SK-N-SH treated with all-trans-retinoic acid at 6 μM for 48 hours (cell line): ENCODE results near the gene RBMS1.

Experiments used
- ATAC-seq: fragments of 200-7000 bp; cut with Tn5 transposase; 3 replicates; pipeline ENCODE4 v1.9.1; 2020; ENCODE audit warnings: mild to moderate bottlenecking, moderate library complexity
- ARNTL ChIP-seq: fragments of 450-650 bp; formaldehyde crosslinking; IDR thresholded peaks from 2 replicates; pipeline ENCODE4 v1.5.0; 2020; ENCODE audit warnings: low read depth, mild to moderate bottlenecking, moderate library complexity, borderline replicate concordance
- CSDC2 ChIP-seq: fragments of 250-450 bp; sonication (Bioruptor Pico); IDR thresholded peaks from 2 replicates; pipeline ENCODE4 v1.5.0; 2020; ENCODE audit warnings: mild to moderate bottlenecking, moderate library complexity
- ESRRG ChIP-seq: fragments of 250-450 bp; sonication (Bioruptor Pico); IDR thresholded peaks from 2 replicates; pipeline ENCODE4 v1.6.1; 2021; ENCODE audit warnings: mild to moderate bottlenecking
- GLIS3 ChIP-seq: fragments of 250-450 bp; sonication (Bioruptor Pico); IDR thresholded peaks from 2 replicates; pipeline ENCODE4 v1.5.0; 2020; ENCODE audit warnings: mild to moderate bottlenecking, moderate library complexity
- ISL1 ChIP-seq: fragments of 250-450 bp; sonication (Bioruptor Pico); IDR thresholded peaks from 2 replicates; pipeline ENCODE4 v2.1.2; 2022; ENCODE audit warnings: mild to moderate bottlenecking, moderate library complexity
- OSR1 ChIP-seq: fragments of 250-450 bp; sonication (Bioruptor Pico); IDR thresholded peaks from 2 replicates; pipeline ENCODE4 v1.8.0; 2022; ENCODE audit warnings: moderate library complexity, mild to moderate bottlenecking, inconsistent platforms
- PPARA ChIP-seq: fragments of 250-450 bp; sonication (Bioruptor Pico); IDR thresholded peaks from 2 replicates; pipeline ENCODE4 v1.5.0; 2020; ENCODE audit warnings: mild to moderate bottlenecking, borderline replicate concordance
- RARB ChIP-seq: fragments of 250-450 bp; sonication (Bioruptor Pico); IDR thresholded peaks from 2 replicates; pipeline ENCODE4 v1.8.0; 2021; ENCODE audit warnings: mild to moderate bottlenecking, moderate library complexity
- SNAI2 ChIP-seq: fragments of 250-450 bp; sonication (Bioruptor Pico); IDR thresholded peaks from 2 replicates; pipeline ENCODE4 v1.5.0; 2020; ENCODE audit warnings: mild to moderate bottlenecking, moderate library complexity
- TCF4 ChIP-seq: fragments of 250-450 bp; sonication (Bioruptor Pico); IDR thresholded peaks from 2 replicates; pipeline ENCODE4 v1.8.0; 2021; ENCODE audit warnings: mild to moderate bottlenecking, moderate library complexity, borderline replicate concordance
- TOX ChIP-seq: fragments of 250-450 bp; sonication (Bioruptor Pico); IDR thresholded peaks from 2 replicates; pipeline ENCODE4 v1.8.0; 2021; ENCODE audit warnings: mild to moderate bottlenecking, moderate library complexity, borderline replicate concordance
- ZC3H10 ChIP-seq: fragments of 250-450 bp; sonication (Bioruptor Pico); IDR thresholded peaks from 2 replicates; pipeline ENCODE4 v1.5.1; 2021; ENCODE audit warnings: mild to moderate bottlenecking, moderate library complexity
- ZFP3 ChIP-seq: fragments of 250-450 bp; sonication (Bioruptor Pico); IDR thresholded peaks from 2 replicates; pipeline ENCODE4 v1.5.0; 2020; ENCODE audit warnings: mild to moderate bottlenecking, moderate library complexity
- ZFP30 ChIP-seq: fragments of 450-650 bp; formaldehyde crosslinking; IDR thresholded peaks from 2 replicates; pipeline ENCODE4 v1.5.0; 2022; ENCODE audit warnings: mild to moderate bottlenecking, moderate library complexity
- ZNF565 ChIP-seq: fragments of 450-650 bp; formaldehyde crosslinking; conservative IDR thresholded peaks from 2 replicates; pipeline ENCODE4 v1.5.0; 2020; ENCODE audit warnings: low read depth, mild to moderate bottlenecking, moderate library complexity
- ZNF8 ChIP-seq: fragments of 450-650 bp; formaldehyde crosslinking; IDR thresholded peaks from 2 replicates; pipeline ENCODE4 v1.5.0; 2020; ENCODE audit warnings: mild to moderate bottlenecking, moderate library complexity
- TF ChIP-seq, protein P1 (sequence below): fragments of 250-450 bp; sonication (Bioruptor Pico); IDR thresholded peaks from 2 replicates; pipeline ENCODE4 v1.5.0; 2020; ENCODE audit warnings: mild to moderate bottlenecking, moderate library complexity
- TF ChIP-seq, protein P2 (sequence below): fragments of 250-450 bp; sonication (Bioruptor Pico); IDR thresholded peaks from 2 replicates; pipeline ENCODE4 v1.5.1; 2020; ENCODE audit warnings: low read depth, mild to moderate bottlenecking, moderate library complexity
- TF ChIP-seq, protein P3 (sequence below): fragments of 250-450 bp; sonication (Bioruptor Pico); IDR thresholded peaks from 2 replicates; pipeline ENCODE4 v1.8.0; 2021; ENCODE audit warnings: low read depth, mild to moderate bottlenecking, moderate library complexity, borderline replicate concordance
- TF ChIP-seq, protein P4 (sequence below): fragments of 250-450 bp; sonication (Bioruptor Pico); IDR thresholded peaks from 2 replicates; pipeline ENCODE4 v1.5.1; 2021; ENCODE audit warnings: mild to moderate bottlenecking, moderate library complexity

Gene RBMS1

DNA sequence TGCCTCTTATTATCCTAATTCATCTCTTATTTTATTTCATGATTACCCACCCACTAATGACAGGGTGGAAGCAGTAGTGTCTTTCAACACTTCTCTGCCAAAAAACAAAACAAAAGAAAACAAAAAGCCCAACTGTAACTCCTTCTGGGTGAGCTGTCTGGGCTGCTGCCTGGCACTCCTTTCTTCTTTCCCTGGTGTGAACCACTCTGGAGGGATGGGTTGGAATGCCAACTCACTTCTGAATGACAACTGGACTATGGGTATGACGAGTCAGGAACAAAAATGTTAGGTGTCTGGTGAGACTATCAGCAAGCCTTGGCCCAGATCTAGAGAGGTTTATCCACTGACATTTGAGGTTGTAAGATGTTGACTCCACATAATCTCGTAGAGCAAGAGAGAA, 205.3 kb downstream of the RBMS1 start:
- ATAC-seq: peak; percentile 43; the same call in 2 of the 3 replicates
- TF ChIP-seq TCF4 (CRISPR knock-in tag) (no peak), SNAI2 (CRISPR knock-in tag) (no peak), TOX (no peak), ISL1 (CRISPR knock-in tag) (no peak), GLIS3 (no peak), ESRRG (CRISPR knock-in tag) (no peak), CSDC2 (no peak), RARB (no peak)
- TF ChIP-seq, protein P1, sequence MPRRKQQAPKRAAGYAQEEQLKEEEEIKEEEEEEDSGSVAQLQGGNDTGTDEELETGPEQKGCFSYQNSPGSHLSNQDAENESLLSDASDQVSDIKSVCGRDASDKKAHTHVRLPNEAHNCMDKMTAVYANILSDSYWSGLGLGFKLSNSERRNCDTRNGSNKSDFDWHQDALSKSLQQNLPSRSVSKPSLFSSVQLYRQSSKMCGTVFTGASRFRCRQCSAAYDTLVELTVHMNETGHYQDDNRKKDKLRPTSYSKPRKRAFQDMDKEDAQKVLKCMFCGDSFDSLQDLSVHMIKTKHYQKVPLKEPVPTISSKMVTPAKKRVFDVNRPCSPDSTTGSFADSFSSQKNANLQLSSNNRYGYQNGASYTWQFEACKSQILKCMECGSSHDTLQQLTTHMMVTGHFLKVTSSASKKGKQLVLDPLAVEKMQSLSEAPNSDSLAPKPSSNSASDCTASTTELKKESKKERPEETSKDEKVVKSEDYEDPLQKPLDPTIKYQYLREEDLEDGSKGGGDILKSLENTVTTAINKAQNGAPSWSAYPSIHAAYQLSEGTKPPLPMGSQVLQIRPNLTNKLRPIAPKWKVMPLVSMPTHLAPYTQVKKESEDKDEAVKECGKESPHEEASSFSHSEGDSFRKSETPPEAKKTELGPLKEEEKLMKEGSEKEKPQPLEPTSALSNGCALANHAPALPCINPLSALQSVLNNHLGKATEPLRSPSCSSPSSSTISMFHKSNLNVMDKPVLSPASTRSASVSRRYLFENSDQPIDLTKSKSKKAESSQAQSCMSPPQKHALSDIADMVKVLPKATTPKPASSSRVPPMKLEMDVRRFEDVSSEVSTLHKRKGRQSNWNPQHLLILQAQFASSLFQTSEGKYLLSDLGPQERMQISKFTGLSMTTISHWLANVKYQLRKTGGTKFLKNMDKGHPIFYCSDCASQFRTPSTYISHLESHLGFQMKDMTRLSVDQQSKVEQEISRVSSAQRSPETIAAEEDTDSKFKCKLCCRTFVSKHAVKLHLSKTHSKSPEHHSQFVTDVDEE (CRISPR knock-in tag): no peak
- TF ChIP-seq, protein P2, sequence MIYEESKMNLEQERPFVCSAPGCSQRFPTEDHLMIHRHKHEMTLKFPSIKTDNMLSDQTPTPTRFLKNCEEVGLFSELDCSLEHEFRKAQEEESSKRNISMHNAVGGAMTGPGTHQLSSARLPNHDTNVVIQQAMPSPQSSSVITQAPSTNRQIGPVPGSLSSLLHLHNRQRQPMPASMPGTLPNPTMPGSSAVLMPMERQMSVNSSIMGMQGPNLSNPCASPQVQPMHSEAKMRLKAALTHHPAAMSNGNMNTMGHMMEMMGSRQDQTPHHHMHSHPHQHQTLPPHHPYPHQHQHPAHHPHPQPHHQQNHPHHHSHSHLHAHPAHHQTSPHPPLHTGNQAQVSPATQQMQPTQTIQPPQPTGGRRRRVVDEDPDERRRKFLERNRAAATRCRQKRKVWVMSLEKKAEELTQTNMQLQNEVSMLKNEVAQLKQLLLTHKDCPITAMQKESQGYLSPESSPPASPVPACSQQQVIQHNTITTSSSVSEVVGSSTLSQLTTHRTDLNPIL (CRISPR knock-in tag): no peak
- TF ChIP-seq, all 23 proteins: peak for 0

DNA sequence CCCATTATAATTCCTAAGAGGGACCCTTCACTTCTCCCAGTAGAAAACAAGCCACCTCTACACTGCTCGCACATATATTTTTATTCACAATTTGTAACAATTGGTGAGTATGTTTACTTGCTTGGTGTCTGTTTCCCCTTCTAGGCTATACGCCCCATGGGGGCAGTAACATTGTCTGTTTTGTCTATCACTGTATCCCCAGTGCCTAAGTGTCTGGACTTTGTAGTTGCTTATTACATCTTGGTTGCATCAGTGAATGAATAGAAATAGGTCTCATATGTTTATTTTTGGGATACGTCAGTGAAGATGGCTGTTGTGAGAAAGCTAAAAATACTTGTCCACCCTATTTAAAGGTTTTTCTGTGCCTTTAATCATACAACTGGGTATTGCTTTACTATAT, 206.1 kb downstream of the RBMS1 start:
- TF ChIP-seq PPARA (CRISPR knock-in tag) (no peak), ZFP30 (CRISPR knock-in tag) (no peak), TCF4 (CRISPR knock-in tag) (no peak), ZC3H10 (CRISPR knock-in tag) (no peak), CSDC2 (no peak), SNAI2 (CRISPR knock-in tag) (no peak), OSR1 (CRISPR knock-in tag) (no peak), ESRRG (CRISPR knock-in tag) (no peak), ZFP3 (CRISPR knock-in tag) (no peak), RARB (no peak), GLIS3 (no peak), ZNF8 (CRISPR knock-in tag) (no peak), ZNF565 (CRISPR knock-in tag) (no peak), ISL1 (CRISPR knock-in tag) (no peak)
- TF ChIP-seq, protein P3, sequence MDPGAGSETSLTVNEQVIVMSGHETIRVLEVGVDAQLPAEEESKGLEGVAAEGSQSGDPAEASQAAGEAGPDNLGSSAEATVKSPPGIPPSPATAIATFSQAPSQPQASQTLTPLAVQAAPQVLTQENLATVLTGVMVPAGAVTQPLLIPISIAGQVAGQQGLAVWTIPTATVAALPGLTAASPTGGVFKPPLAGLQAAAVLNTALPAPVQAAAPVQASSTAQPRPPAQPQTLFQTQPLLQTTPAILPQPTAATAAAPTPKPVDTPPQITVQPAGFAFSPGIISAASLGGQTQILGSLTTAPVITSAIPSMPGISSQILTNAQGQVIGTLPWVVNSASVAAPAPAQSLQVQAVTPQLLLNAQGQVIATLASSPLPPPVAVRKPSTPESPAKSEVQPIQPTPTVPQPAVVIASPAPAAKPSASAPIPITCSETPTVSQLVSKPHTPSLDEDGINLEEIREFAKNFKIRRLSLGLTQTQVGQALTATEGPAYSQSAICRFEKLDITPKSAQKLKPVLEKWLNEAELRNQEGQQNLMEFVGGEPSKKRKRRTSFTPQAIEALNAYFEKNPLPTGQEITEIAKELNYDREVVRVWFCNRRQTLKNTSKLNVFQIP (CRISPR knock-in tag): no peak
- TF ChIP-seq, protein P2 (CRISPR knock-in tag): no peak
- TF ChIP-seq, protein P4, sequence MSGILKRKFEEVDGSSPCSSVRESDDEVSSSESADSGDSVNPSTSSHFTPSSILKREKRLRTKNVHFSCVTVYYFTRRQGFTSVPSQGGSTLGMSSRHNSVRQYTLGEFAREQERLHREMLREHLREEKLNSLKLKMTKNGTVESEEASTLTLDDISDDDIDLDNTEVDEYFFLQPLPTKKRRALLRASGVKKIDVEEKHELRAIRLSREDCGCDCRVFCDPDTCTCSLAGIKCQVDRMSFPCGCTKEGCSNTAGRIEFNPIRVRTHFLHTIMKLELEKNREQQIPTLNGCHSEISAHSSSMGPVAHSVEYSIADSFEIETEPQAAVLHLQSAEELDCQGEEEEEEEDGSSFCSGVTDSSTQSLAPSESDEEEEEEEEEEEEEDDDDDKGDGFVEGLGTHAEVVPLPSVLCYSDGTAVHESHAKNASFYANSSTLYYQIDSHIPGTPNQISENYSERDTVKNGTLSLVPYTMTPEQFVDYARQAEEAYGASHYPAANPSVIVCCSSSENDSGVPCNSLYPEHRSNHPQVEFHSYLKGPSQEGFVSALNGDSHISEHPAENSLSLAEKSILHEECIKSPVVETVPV (CRISPR knock-in tag): no peak
- no peak for ATAC-seq

DNA sequence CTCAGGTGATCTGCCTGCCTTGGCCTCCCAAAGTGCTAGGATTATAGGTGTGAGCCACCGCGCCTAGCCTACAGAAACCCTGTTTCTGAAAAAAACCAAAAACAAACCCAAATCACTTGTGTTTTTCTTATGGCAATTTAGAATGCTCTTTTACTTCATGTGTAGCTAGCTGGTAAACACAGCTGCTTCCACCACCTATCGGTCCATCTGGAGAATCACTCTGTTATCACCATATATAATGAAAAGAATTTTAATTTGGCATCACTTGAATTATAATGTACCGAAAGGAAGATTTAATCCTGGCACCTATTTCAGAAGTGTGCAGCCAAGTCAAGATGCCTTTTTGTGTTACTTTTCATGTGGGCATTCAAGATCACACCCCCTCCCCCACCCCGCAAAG, 207.1 kb downstream of the RBMS1 start:
- no peak for TF ChIP-seq CSDC2
- no peak for TF ChIP-seq SNAI2 (CRISPR knock-in tag)
- TF ChIP-seq ARNTL (CRISPR knock-in tag): no peak
- TF ChIP-seq, protein P4 (CRISPR knock-in tag): no peak
- no peak for TF ChIP-seq OSR1 (CRISPR knock-in tag)
- TF ChIP-seq, all 23 proteins: peak for 0
- no peak for ATAC-seq
